GM12875 (cell line): ENCODE results near the gene DAB1.
"Not testable (repeated sequence)": the region's sequence is repeated elsewhere in the genome, so short reads cannot be mapped to it uniquely, and the experiment has no call there.

ENCODE experiments used
- H3K4me3 ChIP-seq: one replicate; pipeline ENCODE4 v1.5.1; 2011; ENCODE audit warnings: low read depth, low read length, control low read depth
- CTCF ChIP-seq: IDR thresholded peaks from 2 replicates; pipeline ENCODE4 v1.5.1; 2011; ENCODE audit warnings: low read depth, mild to moderate bottlenecking, control low read depth, inconsistent platforms, low read length, moderate library complexity, borderline replicate concordance; ENCODE audit not compliant: insufficient read depth

Gene DAB1

DNA sequence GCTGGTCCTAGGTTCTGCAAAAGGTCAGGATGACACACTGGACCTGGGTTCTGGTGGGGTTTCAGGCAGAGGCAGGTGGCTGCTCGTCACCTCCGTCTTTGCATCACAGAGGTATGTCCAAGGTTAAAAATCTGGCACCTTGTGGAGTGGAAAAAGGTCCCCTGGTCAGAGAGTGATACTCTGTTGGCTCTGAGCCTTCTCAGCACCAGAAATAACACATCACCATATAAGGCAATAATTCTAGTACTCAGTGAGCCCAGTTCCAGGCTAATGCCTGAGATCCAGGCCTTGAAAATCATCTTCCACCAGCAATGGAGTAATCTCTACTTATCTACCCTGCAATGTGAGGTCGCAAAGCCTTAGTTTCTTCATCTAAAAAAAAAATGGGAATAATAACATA is 330.7 kb downstream of the DAB1 start:
- TF ChIP-seq CTCF = no peak
- H3K4me3 ChIP-seq = no peak overlapping the region

DNA sequence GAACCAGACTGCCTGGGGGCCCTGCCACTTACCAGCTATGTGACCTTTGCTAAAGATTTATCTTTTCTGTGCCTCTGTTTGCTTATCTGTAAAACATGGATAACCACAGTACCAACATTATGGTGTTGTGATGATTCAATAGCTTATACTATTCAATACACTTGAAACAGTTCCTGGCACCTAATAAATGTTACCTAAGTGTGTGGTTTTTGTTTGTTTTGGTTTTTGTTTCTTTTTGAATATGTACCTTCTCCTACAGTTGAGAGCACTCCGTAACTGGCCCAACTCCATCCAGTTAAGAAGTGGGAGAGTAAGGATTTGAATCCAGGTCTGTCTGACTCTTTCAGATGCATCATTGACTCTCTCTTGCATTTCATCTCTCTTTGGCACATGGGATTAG is 332.2 kb downstream of the DAB1 start:
- H3K4me3 ChIP-seq = no peak overlapping the region
- TF ChIP-seq CTCF = no peak

- no peak for TF ChIP-seq CTCF
- no peak overlapping the region for H3K4me3 ChIP-seq
Observed at GRCh38 chr1:57089855-57090254, 334.0 kb downstream of the DAB1 start.

DNA sequence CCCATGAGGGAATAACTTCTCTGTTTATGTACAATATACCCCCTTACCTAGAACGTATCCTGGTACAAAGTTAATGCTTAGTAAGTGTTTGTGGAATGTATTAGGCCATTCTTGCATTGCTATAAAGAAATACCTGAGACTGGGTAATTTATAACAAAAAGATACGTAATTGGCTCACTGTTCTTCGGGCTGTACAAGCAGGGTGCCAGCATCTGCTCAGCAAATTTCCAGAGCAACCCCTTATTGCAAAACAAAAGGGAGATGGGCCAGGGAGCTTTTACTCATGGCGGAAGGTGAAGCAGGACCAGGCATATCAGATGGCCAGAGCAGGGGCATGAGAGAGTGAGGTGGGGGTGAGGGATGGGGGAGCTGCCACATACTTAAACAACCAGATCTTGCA is 334.6 kb downstream of the DAB1 start:
- TF ChIP-seq CTCF = no peak
- no peak overlapping the region for H3K4me3 ChIP-seq

GRCh38 chr1:57088653-57089052 is 335.2 kb downstream of the DAB1 start:
- no peak overlapping the region for H3K4me3 ChIP-seq
- TF ChIP-seq CTCF = no peak

- H3K4me3 ChIP-seq = not testable (repeated sequence)
Observed at GRCh38 chr1:57087660-57088059, 336.2 kb downstream of the DAB1 start.

GRCh38 chr1:57086154-57086553 is 337.7 kb downstream of the DAB1 start:
- no peak overlapping the region for H3K4me3 ChIP-seq
- no peak for TF ChIP-seq CTCF

DNA sequence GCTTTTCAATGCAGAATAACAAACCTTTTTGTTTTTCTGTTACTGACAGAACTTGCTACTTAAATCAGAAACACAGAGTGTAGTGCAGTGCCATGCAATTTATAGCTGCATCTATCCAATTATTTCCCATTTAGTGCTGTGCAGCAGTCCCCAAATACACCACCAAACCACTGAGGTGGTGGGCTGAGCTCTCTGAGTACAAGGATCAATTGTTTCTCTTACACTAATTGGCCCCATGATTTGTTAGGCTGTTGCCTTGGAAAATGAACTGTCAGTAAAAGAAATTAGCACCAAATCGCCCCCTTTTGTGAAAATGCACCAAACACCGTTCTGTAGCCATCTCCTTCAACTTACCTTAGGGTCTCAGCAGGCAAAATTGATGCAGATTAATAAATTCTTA is 339.2 kb downstream of the DAB1 start:
- no peak overlapping the region for H3K4me3 ChIP-seq
- no peak for TF ChIP-seq CTCF
